Measurements from ENCODE around the gene CREB5.

Gene CREB5

GRCh38 chr7:28430616-28431015 lies 18.3 kb downstream of the CREB5 start:
- TF ChIP-seq, protein P1, sequence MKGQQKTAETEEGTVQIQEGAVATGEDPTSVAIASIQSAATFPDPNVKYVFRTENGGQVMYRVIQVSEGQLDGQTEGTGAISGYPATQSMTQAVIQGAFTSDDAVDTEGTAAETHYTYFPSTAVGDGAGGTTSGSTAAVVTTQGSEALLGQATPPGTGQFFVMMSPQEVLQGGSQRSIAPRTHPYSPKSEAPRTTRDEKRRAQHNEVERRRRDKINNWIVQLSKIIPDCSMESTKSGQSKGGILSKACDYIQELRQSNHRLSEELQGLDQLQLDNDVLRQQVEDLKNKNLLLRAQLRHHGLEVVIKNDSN (IDR thresholded peaks at IDR 0.05), result no peak
- TF ChIP-seq TCF12 (IDR thresholded peaks at IDR 0.05; ENCODE audit: low read depth), result no peak
- no peak for TF ChIP-seq EP300 (IDR thresholded peaks at IDR 0.05; ENCODE audit: borderline replicate concordance)
- no peak for TF ChIP-seq RAD21 (IDR thresholded peaks at IDR 0.05; ENCODE audit: low read depth)
- TF ChIP-seq REST (IDR thresholded peaks at IDR 0.05; ENCODE audit: low read depth), result no peak
- no peak for TF ChIP-seq YY1 (IDR thresholded peaks at IDR 0.05; ENCODE audit: low read depth)
- no peak for TF ChIP-seq TEAD4 (IDR thresholded peaks at IDR 0.05)
- TF ChIP-seq, protein P2, sequence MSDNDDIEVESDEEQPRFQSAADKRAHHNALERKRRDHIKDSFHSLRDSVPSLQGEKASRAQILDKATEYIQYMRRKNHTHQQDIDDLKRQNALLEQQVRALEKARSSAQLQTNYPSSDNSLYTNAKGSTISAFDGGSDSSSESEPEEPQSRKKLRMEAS (IDR thresholded peaks at IDR 0.05), result no peak
- TF ChIP-seq FOXM1 (IDR thresholded peaks at IDR 0.05; ENCODE audit: borderline replicate concordance, low read depth), result no peak
- TF ChIP-seq CREB1 (IDR thresholded peaks at IDR 0.05; ENCODE audit: low read depth), result no peak
- TF ChIP-seq EGR1 (IDR thresholded peaks at IDR 0.05), result no peak

GRCh38 chr7:28432105-28432504 lies 19.8 kb downstream of the CREB5 start:
- TF ChIP-seq CREB1 (IDR thresholded peaks at IDR 0.05; ENCODE audit: low read depth) (no peak), YY1 (IDR thresholded peaks at IDR 0.05; ENCODE audit: low read depth) (no peak), FOXM1 (IDR thresholded peaks at IDR 0.05; ENCODE audit: borderline replicate concordance, low read depth) (no peak), TAF1 (IDR thresholded peaks at IDR 0.05; ENCODE audit: low read depth) (no peak), TCF12 (IDR thresholded peaks at IDR 0.05; ENCODE audit: low read depth) (no peak), NFIC (IDR thresholded peaks at IDR 0.05) (no peak), EGR1 (IDR thresholded peaks at IDR 0.05) (no peak), EP300 (IDR thresholded peaks at IDR 0.05; ENCODE audit: borderline replicate concordance) (no peak), RAD21 (IDR thresholded peaks at IDR 0.05; ENCODE audit: low read depth) (no peak), CEBPB (IDR thresholded peaks at IDR 0.05) (no peak), ZBTB7A (IDR thresholded peaks at IDR 0.05; ENCODE audit: low read depth) (no peak), REST (IDR thresholded peaks at IDR 0.05; ENCODE audit: low read depth) (no peak), TEAD4 (IDR thresholded peaks at IDR 0.05) (no peak)
- TF ChIP-seq, protein P1 (IDR thresholded peaks at IDR 0.05), result no peak
- TF ChIP-seq, protein P2 (IDR thresholded peaks at IDR 0.05), result no peak

DNA sequence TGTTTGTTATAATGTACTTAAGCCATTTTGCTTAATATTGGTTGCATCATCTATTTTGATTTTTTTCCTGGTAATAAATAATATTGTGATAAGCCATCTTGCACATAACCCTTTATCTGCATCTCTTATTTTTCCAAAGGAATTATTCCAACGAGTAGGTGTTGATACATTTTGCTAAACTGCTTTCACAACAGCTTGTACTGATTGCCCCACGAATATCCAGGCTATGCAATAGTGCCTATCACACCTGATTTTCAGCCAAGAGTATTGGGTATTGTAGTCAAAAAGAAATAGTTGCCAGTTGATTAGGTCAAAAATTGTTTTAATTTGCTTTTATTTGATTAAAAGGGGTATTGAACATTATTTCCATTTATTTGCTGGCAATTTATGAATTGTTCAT lies 20.7 kb downstream of the CREB5 start:
- no peak for TF ChIP-seq TCF12 (IDR thresholded peaks at IDR 0.05; ENCODE audit: low read depth)
- TF ChIP-seq ZBTB7A (IDR thresholded peaks at IDR 0.05; ENCODE audit: low read depth), result no peak
- TF ChIP-seq, protein P2 (IDR thresholded peaks at IDR 0.05), result no peak
- TF ChIP-seq REST (IDR thresholded peaks at IDR 0.05; ENCODE audit: low read depth), result no peak
- no peak for TF ChIP-seq EGR1 (IDR thresholded peaks at IDR 0.05)
- TF ChIP-seq FOXM1 (IDR thresholded peaks at IDR 0.05; ENCODE audit: borderline replicate concordance, low read depth), result no peak
- no peak for TF ChIP-seq CEBPB (IDR thresholded peaks at IDR 0.05)
- TF ChIP-seq CREB1 (IDR thresholded peaks at IDR 0.05; ENCODE audit: low read depth), result no peak
- no peak for TF ChIP-seq YY1 (IDR thresholded peaks at IDR 0.05; ENCODE audit: low read depth)
- no peak for TF ChIP-seq NFIC (IDR thresholded peaks at IDR 0.05)
- no peak for TF ChIP-seq EP300 (IDR thresholded peaks at IDR 0.05; ENCODE audit: borderline replicate concordance)

- no peak for TF ChIP-seq EP300 (IDR thresholded peaks at IDR 0.05; ENCODE audit: borderline replicate concordance)
- TF ChIP-seq, protein P1 (IDR thresholded peaks at IDR 0.05), result no peak
Measured at GRCh38 chr7:28433699-28434219, 21.4 kb downstream of the CREB5 start.
